HuH-7 (cell line): ENCODE results near the gene AKIP1.
"Not testable (repeated sequence)": the region's sequence is repeated elsewhere in the genome, so short reads cannot be mapped to it uniquely, and the experiment has no call there.

Experiments used
- DNase-seq: peaks from one replicate; pipeline ENCODE4 v3.0.0; 2011; ENCODE audit warnings: low spot score

AKIP1 gene

GRCh38 chr11:8917157-8917825 is 6.3 kb downstream of the AKIP1 start:
- DNase-seq: no peak

DNA sequence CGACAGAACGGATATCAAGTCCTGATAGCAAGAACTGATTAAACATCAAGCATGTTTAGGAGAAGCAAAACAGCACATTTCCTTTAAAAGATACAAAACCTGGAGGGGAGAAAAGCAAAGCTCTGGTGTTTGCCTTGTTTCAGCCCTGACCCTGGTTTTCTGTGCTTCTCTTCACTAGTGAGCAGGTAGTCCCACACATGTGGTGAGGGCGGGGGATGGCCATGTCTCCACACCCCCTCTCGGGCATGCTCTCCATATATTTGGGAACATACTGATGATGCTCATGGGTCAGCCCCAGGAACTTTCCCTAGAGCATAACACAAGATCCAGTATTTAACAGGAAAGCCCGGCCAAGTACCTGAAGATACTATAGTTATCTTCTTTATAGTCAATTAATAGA is 11.7 kb downstream of the AKIP1 start:
- no peak for DNase-seq

DNA sequence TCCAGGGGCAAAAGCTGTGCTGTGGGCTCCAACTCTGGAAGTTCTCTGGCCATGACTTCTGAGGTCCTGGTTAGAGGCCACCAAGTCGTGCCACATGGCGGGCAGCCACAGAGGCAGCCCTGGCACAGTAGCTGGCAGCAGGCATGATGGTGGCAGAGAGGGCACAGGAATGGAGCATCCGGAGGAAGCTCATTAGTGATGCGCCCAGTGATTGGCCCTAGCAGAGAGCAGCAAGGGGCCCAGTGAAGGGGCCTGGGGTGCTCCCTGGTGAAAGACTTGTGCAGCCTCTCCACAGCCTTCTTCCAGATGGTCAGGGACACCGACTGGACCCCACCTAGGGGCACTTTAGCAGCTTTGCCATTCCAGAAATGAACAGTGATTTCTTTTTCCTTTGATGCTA is 14.7 kb downstream of the AKIP1 start:
- DNase-seq: no peak

DNA sequence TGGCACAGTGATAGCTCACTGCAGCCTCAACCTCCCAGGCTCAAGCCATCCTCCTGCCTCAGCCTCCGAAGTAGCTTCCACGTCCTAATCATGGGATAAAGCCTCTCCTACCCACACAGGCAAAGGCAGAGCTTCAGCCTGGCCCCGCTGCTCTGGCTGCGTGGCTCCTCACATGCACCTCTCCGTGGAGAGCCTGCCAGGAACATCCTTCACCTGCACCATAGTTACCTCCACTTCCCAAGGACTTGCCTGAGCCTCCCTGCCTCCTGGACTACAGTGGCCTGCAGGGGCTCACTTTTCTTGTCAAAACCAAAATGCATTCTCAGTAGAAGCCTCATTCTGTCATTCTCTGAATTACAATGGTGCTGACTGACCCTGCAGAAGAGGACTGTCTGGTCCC is 15.2 kb downstream of the AKIP1 start:
- DNase-seq: no peak

DNA sequence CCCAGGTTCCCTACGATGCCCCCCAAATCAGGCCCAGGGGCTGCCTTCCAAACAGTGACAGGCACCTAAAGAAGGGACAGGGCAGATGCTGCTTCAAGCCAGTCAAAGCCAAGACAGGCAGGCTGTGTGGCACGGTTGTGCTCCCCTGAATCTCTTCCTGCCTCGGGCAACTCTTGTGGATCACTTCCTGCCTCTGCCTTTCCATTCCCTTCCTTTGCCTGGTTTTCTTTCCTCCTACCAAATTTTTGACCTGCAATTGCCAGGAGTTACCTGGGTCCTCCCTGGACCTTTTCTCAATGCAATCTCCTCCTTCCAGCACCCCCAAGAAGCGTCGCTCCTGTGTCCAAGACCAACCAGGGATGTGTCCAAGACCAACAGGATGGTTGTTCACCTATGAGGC is 16.2 kb downstream of the AKIP1 start:
- no peak for DNase-seq

DNA sequence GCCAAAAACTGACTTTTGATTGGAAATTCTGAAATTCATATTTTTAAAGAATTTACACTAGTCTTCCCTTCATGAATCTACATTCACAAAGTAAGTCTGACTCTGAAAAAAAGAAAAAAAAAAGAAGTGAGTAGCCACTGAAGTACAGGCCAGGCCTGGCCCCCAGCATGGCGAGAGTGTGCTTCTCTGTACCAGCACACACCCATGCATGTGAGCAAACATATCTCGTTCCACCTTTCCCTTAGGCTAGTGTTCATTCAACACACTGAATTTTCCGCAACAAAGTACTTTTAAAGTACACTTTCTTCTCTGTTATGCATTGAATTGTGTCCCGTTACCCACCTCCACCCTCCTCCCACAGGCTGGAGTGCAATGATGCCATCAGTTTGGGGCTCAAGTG is 17.2 kb downstream of the AKIP1 start:
- no peak for DNase-seq

DNA sequence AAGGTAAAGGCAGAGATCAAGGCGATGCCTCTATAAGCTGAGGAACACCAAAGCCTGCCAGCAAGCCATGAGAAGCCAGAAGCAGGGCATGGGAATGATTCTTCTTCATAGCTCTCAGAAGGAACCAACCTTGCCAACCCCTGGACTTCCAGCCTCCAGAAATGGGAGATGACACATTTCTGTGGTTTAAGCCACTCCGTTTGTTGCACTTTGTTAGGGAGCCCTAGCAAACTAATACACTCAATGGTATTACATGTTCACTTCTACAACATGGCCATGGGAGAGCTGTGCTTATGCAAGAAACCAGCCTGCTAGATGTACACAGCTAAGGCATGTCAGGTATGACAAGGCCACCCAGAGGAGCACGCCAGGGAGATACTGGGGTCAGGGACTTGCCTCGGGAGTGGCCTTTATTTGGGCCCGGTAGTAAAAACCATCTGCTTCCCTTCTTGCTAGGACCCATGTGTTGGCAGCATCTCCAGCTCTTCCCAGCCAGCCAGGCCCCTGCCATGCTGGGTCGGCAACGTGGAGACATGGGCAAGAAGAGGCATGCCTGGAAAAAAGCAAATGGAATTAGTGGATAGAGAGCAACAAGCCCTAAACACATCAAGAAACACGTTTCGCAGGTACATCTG is 18.1 kb downstream of the AKIP1 start:
- DNase-seq: no peak

GRCh38 chr11:8930456-8931175 is 19.6 kb downstream of the AKIP1 start:
- DNase-seq: no peak

DNA sequence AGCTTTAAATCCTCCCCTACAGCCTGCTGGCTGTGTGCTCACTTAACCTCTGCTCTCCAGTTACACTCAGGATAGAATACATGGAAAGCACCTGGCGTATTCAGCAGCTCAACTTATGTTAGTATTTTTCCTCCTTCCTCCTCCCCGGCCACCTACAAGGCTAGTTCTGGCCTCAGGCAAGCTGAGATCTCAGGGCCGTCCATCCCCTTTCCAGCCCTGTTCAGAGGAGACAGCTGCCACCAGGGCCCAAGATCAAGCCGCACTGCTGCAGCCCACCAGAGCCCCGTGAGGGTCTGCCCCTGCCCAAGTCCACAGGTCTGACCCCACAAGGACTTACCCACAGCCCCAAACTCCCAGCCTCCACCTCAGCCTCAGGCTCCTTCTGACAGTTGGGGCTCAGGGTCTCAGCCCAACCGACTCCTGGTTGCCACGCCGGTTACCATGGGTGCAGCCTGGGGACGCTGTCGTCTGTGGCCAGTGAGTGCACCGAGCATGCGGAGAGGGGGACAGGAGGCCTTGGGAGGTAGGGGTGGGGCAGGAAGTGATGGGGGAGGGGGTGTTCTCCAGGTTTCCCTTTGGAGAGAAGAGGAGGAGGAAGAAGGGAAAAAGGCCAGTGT is 21.7 kb downstream of the AKIP1 start, which contains the start of gene C11orf16:
C11orf16 (minus strand) TSS at position 384 of the 617 bp plus-strand sequence. CDS start 639 bp downstream, outside the sequence.
- no peak for DNase-seq

- no peak for DNase-seq
These were observed 22.9 kb downstream of the AKIP1 start for GRCh38 chr11:8933931-8934330.

DNA sequence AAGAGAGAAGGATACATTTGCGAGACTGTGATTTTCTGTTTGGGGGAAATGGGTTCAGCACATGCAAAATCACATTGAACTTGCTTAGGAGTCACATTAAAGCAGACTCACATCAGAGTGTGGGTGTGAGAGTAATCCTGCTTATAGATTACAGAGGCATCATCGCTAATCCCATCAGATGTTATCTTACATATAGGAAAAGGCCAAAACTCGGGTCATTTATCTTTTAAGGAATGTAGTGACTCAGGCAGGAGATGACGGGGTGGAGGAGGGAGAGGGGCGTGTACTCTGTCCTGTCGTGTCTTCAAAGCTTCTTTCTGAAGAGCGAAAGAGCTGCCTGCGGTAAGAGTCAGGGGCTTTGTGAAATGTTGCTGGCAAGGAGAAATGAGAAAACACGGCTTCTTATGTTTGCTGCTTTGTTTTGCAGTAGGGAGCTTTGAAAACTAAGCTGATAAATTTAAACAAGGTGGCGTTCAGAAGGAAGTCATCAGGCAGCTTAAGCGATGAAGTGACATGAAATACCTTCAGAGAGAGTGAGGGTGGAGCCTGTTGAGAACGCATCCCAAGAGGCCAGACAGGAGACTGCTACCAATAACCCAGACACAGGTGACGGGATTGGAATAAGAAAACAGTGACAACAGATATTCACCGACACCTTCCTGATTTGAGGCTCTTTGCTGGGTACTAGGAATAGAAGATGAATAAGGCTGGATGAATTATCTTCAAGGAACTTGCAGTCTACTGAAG is 23.9 kb downstream of the AKIP1 start:
- DNase-seq: no peak

DNA sequence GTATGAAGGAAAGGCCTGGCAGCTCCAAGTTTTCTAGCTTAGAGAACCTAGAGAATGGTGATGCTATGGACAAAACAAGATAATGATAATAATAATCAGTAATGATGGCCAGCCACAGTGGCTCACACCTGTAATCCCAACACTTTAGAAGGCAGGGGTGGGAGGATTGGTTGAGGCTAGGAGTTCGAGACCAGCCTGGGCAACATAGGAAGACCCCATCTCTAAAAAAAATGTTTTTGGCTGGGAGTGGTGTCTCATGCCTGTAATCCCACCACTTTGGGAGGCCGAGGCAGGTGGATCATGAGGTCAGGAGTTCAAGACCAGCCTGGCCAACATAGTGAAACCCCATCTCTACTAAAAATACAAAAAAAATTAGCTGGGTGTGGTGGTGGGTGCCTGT is 24.8 kb downstream of the AKIP1 start:
- DNase-seq: not testable (repeated sequence)

DNA sequence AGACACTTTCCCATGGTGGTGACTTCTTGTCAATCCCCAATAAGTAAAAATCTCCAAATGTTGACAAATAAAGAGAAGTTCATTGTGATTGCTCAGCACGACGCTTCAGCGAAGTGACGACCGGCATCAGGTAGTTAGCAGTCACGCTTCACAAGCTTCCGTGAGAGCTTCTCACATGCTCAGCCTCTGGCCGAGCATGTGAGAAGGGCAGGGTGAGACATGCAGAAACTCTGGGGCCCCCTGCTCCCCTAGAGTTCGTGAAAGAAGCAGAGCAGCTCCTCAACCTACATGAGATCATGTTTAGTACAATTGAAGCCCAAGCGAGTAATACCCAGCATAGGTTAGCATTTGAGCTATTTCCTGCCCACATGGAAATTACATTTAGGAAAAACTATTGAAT is 26.2 kb downstream of the AKIP1 start:
- DNase-seq: no peak

GRCh38 chr11:8937659-8938058 is 26.7 kb downstream of the AKIP1 start:
- DNase-seq: no peak

- DNase-seq: no peak
These were observed 30.5 kb downstream of the AKIP1 start for GRCh38 chr11:8941341-8942103.

DNA sequence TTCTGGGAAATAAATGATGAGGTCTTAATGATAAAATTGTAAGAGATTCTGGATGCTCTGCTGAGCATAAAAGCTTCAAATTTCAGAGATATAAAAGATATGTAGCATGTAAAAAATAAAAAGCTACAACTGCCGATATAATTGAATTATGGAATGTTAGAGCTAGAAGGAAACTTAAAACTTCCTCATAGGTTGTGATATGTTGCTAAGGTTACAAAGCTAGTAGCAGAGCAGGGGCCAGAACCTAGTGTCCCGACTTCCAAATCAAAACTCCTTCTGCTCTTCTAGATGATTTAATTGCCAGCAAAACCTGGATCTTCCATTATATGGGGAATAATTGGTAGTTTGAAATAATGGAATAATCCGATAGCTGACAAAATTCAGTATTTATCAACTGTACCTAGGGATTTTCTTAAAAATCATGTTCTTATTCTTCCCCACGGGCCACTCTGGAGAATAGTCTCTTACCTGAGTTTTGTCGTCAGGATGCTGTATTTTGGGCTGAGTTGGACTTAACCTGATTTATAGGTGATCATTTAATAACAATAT is 31.6 kb downstream of the AKIP1 start, which contains the start of gene ASCL3:
ASCL3 (minus strand) TSS at position 499 of the 549 bp plus-strand sequence. CDS start 4,855 bp downstream, outside the sequence.
- DNase-seq: no peak

DNA sequence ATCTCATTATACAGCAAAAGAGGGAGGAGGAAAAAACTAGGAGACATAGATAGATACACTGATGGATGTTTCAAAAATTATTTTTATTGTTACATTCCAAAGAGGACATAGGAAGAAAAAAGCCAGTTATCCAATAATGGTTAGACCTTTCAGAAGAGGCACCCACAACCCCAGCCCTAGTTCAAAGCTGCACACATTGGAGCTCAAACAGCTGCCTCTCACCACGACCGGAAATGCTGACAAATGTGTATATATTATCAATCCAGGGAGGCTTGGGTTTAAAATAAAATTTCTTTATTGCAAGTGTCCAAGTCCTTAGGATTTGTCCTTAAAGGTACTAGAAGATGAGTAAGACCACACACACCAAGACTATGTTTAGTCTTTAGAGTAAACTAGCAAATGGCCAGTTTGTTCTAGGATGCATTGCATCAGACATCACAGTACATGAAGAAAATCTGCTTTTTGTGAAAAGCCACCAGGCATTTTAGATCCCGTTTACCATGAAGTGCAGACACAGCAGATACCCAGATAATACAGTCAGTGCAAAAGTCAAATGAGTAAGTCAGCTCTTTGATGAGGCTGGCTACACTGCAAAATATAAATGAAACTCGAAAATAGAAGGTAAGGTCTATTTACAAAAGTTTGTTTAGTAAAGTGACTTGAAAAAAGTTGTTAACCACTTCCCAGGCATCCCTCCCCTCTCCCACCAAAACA is 36.4 kb downstream of the AKIP1 start:
- no peak for DNase-seq

- no peak for DNase-seq
These were observed 37.9 kb downstream of the AKIP1 start for GRCh38 chr11:8948886-8949285.

GRCh38 chr11:8956860-8957259 is 45.9 kb downstream of the AKIP1 start:
- DNase-seq: no peak

- DNase-seq: peak; percentile 82
These were observed 48.7 kb downstream of the AKIP1 start for GRCh38 chr11:8959546-8960166.
